ENCODE results near the gene ATIC. TPM values are rescaled to one million over a fixed set of nuclear protein-coding genes. Genes with fewer than 3 reads are reported as not detected.

The ATIC gene
- polyA plus RNA-seq, 2 of the 4 experiments (the other 2 are of a cell fraction), result 298 to 328 TPM

DNA sequence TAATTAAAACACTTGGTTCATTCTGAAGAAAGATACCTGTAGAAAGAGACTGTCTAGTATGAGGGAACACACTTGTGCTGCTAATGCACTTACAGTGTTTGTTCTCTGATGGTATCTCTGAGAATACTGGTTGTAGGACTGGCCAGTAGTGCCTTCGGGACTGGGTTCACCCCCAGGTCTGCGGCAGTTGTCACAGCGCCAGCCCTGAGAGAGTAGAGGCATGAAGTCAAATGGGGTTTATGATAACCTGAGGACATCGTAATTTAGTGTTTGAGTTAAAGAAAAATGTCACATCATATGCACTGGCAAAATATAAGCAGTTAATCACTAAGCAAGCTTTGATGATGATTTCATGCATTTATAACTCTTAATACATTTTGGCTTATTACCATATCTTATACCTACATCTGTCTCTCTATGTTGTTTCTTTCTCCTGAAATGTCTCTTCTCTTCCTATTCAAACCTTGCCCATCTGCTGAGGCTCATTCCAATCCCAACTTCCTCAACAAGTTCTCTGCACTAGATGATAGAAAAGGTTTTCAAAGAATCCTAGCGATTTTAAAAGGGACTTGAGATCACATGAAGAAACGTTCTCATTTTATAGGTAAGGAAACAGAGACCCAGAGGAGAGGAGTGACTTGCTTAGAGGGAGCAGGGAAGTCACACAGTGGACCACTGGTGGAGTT is 50.2 kb downstream of the ATIC start:
- no peak overlapping the region for H3K4me2 ChIP-seq
- no peaks in the 10 kb centered on the region for H3K4me1 ChIP-seq
- no peak overlapping the region for H3K27ac ChIP-seq
- no peak for TF ChIP-seq HOXA7 (CRISPR knock-in tag; IDR thresholded peaks at IDR 0.05)
- H3K9me3 ChIP-seq, result no peaks in the 10 kb centered on the region
- DNase-seq (ENCODE audit: low read depth in 1 of 2, low spot score in 1 of 2) (no peak), FAIRE-seq (no peak), ATAC-seq (peak in 1 of 2 experiments; percentile 27; a peak in 1 of 6 replicates)
- WGBS (ENCODE audit: missing lambda C conversion rate), result 82% methylated on average over 6 of the region's 6 CpGs
- CTCF ChIA-PET, result interaction anchor here (0.6 kb wide), 1 partner anchor 91 kb away, joined by 3 read pairs; no protein-coding TSS in a partner anchor
- POLR2A ChIA-PET, result no interaction called here
- H3K4me3 ChIP-seq, result no peak overlapping the region

GRCh38 chr2:215362562-215362904 is 50.7 kb downstream of the ATIC start:
- ChIA-PET POLR2A (no interaction called here), CTCF (interaction anchor here (0.6 kb wide), 1 partner anchor 91 kb away, joined by 3 read pairs; no protein-coding TSS in a partner anchor)
- H3K27ac ChIP-seq, result no peak overlapping the region
- TF ChIP-seq HEYL (CRISPR knock-in tag; IDR thresholded peaks at IDR 0.05) (no peak), RARB (CRISPR knock-in tag; IDR thresholded peaks at IDR 0.05) (no peak), ESRRA (IDR thresholded peaks at IDR 0.05; ENCODE audit: borderline replicate concordance, low read length) (no peak), EP300 (IDR thresholded peaks at IDR 0.05) (no peak), SREBF2 (IDR thresholded peaks at IDR 0.05) (no peak), ZFP36 (IDR thresholded peaks at IDR 0.05; ENCODE audit: borderline replicate concordance, partially characterized antibody) (no peak), TP53 (CRISPR knock-in tag; IDR thresholded peaks at IDR 0.05) (no peak)
- H3K9me3 ChIP-seq, result no peaks in the 10 kb centered on the region
- FAIRE-seq (no peak), DNase-seq (ENCODE audit: low read depth in 1 of 2, low spot score in 1 of 2) (no peak), ATAC-seq (no peak)
- no peaks in the 10 kb centered on the region for H3K4me1 ChIP-seq
- 94% methylated on average over 8 of the region's 8 CpGs for WGBS (ENCODE audit: missing lambda C conversion rate)
- H3K4me3 ChIP-seq, result no peak overlapping the region
- no peak overlapping the region for H3K4me2 ChIP-seq

- POLR2A ChIA-PET, result no interaction called here
- no peak overlapping the region for H3K4me2 ChIP-seq
- WGBS (ENCODE audit: missing lambda C conversion rate), result 90% methylated on average over 2 of the region's 2 CpGs
- FAIRE-seq (no peak), DNase-seq (ENCODE audit: low read depth in 1 of 2, low spot score in 1 of 2) (no peak), ATAC-seq (no peak)
- H3K4me3 ChIP-seq, result no peak overlapping the region
- H3K27ac ChIP-seq, result no peak overlapping the region
- CTCF ChIA-PET, result no interaction called here
- no peaks in the 10 kb centered on the region for H3K9me3 ChIP-seq
- H3K4me1 ChIP-seq, result no peaks in the 10 kb centered on the region
- TF ChIP-seq FOSL2 (IDR thresholded peaks at IDR 0.05), result no peak
- no peak for TF ChIP-seq FOSL2 (CRISPR knock-in tag; IDR thresholded peaks at IDR 0.05)
- no peak for TF ChIP-seq RAD21 (conservative IDR thresholded peaks at IDR 0.05 in 1 of 2, IDR thresholded peaks at IDR 0.05 in 1 of 2)
- no peak for TF ChIP-seq RARB (CRISPR knock-in tag; IDR thresholded peaks at IDR 0.05)
- TF ChIP-seq, protein P1, sequence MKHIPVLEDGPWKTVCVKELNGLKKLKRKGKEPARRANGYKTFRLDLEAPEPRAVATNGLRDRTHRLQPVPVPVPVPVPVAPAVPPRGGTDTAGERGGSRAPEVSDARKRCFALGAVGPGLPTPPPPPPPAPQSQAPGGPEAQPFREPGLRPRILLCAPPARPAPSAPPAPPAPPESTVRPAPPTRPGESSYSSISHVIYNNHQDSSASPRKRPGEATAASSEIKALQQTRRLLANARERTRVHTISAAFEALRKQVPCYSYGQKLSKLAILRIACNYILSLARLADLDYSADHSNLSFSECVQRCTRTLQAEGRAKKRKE (CRISPR knock-in tag; IDR thresholded peaks at IDR 0.05; ENCODE audit: low read depth), result no peak
- TF ChIP-seq HOXA7 (CRISPR knock-in tag; IDR thresholded peaks at IDR 0.05), result no peak
These were observed 51.2 kb downstream of the ATIC start for GRCh38 chr2:215363039-215363438.

DNA sequence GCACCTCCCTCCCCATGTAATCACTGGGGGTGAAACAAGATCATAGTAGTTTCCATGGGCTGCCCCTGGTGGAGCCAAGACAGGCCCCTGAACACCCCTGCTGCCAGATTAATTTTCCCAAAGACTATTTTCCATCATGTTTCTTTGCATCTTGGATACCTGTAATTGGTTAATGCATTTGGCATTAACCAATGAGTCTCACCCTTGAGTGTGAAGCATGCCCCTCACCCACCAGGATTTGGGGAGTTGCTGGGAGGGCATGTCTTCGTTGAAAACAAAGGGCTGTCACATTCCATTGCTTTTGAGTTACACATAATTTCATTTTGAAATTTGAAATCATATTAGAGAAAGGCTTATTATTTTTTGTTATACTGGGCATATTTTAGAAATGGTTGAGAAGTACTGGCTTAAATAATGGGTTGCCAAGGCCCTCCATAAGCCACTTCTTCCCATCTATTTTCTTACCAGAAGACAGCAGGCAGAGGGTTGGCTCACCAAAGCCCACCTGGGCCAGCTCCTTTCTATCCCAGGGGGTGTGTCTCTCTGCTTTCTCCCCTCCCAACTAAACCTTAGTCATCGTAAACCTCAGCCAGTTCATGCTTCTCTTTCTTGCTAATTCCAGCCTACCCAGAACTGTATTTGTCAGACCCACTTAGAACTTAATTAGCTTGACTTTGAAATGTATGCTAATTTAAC is 51.8 kb downstream of the ATIC start:
- no peak for TF ChIP-seq HEYL (CRISPR knock-in tag; IDR thresholded peaks at IDR 0.05)
- no peak for TF ChIP-seq NFE2L2 (conservative IDR thresholded peaks at IDR 0.05; ENCODE audit: low read length)
- no peak for TF ChIP-seq BCL3 (IDR thresholded peaks at IDR 0.05)
- H3K4me2 ChIP-seq, result no peak overlapping the region
- POLR2A ChIA-PET, result no interaction called here
- DNase-seq (ENCODE audit: low read depth in 1 of 2, low spot score in 1 of 2), result no peak
- no peaks in the 10 kb centered on the region for H3K4me1 ChIP-seq
- no peak for FAIRE-seq
- H3K27ac ChIP-seq, result no peak overlapping the region
- ATAC-seq, result no peak
- CTCF ChIA-PET, result interaction anchor here (0.5 kb wide), 1 partner anchor 94 kb away, joined by 3 read pairs; no protein-coding TSS in a partner anchor
- H3K4me3 ChIP-seq, result no peak overlapping the region
- WGBS (ENCODE audit: missing lambda C conversion rate), result 92% methylated on average over 2 of the region's 2 CpGs
- H3K9me3 ChIP-seq, result no peaks in the 10 kb centered on the region

Measured in A549 (cell line).